IPS-18c (cell line): ENCODE results near the gene EYA2.
"Not testable (repeated sequence)": the region's sequence is repeated elsewhere in the genome, so short reads cannot be mapped to it uniquely, and the experiment has no call there.

Experiments
- H3K4me3 ChIP-seq: 2 replicates; pipeline ENCODE4 v1.7.0; 2013; ENCODE audit warnings: low read depth, mild to moderate bottlenecking, low read length, moderate library complexity; ENCODE audit not compliant: insufficient read depth
- H3K9me3 ChIP-seq: one replicate; pipeline ENCODE4 v1.6.1; 2013; ENCODE audit warnings: mild to moderate bottlenecking, low read length, moderate library complexity; ENCODE audit not compliant: control insufficient read depth, insufficient read depth

Gene EYA2

DNA sequence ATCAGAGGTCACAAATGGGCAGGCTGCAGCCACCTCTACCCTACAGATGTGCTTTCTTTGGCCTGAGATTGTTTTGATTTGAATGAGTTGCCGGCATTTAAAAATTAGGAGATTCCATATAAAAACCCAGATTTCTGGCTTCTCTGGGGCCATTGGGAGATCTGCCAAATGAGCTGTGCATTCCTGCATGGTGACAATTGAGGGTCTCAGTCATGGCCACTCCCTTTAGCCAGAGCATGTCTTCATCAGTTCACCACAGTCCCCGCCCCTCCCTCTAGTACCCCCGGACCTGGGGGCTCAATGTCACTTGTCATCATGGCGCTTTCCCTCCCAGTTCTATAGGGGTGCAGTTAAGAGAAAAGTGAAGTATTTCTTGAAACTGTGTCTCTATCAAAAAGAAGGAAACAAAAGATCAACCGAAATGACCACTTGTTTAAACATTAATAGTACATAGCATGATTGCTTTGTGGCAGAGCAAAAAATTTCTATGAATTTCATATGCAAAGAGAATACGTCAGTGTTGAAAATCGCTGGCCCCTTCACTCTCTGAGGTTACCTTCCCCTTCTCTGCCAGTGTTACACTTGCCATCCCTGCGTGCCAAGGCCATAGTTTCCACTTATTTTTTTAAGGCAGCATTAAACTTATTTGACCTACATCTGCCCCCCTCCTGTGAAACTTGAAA lies 21.1 kb downstream of the EYA2 start:
- no peaks in the 10 kb centered on the region for H3K9me3 ChIP-seq
- H3K4me3 ChIP-seq, result no peak overlapping the region

- Histone ChIP-seq H3K4me3 (no peak overlapping the region), H3K9me3 (no peaks in the 10 kb centered on the region)
Measured at GRCh38 chr20:46916258-46916603, 21.6 kb downstream of the EYA2 start.

DNA sequence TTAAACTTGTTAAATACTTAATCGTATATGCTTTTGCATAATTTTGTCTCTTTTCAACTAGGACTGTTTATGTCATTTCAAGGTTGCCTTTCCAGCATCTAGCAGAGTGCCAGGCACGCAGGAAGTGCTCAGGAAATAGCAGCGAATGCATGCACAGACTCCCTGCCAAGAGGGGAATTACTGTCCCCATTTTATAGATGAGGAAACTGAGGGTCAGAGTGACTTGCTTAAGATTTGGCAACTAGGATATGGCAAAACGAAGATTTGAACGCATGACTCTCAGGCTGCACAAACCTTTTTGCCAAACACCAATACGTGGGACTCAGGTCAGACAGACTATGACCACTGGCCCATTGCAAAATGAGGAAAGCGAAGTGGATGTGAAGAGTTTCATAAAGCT lies 22.5 kb downstream of the EYA2 start:
- no peaks in the 10 kb centered on the region for H3K9me3 ChIP-seq
- no peak overlapping the region for H3K4me3 ChIP-seq

DNA sequence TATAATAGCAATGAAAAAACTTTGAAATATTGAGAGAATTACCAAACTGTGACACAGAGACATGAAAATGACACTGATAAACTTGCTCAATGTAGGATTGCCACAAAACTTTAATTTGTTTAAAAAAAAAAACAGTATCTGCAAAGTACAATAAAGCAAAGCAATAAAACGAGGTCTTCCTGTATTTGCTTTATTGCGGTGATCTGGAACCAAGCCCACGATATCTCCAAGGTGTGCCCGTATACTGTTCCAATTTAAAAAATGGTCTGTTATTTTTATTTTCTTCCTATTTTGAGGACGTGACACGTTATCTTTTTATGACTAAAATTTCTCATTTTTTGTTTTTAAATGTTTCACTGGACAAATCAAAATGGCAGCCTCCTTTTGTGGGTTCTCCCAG lies 25.5 kb downstream of the EYA2 start:
- no peaks in the 10 kb centered on the region for H3K9me3 ChIP-seq
- H3K4me3 ChIP-seq, result no peak overlapping the region

DNA sequence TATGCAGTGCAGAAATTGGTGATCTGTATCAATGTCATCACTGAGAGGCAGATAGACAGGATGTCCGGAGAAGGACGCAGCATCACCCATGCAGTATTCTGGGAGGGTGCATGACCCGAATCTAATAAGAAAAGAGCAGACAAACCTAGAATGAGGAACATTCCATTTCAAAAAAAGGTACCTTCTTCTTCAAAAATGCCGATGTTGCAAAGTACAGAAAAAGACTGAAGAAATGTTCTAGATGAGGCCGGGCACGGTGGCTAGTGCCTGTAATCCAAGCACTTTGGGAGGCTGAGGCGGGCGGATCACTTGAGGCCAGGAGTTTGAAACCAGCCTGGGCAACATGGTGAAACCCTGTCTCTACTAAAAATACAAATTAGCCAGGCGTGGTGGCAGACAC lies 28.2 kb downstream of the EYA2 start:
- H3K4me3 ChIP-seq, H3K9me3 ChIP-seq: not testable (repeated sequence)

- no peak overlapping the region for H3K4me3 ChIP-seq
- H3K9me3 ChIP-seq, result peaks cover 3% of the 10 kb centered on the region
Measured at GRCh38 chr20:46923550-46923949, 28.9 kb downstream of the EYA2 start.

- Histone ChIP-seq H3K9me3 (peaks cover 3% of the 10 kb centered on the region), H3K4me3 (no peak overlapping the region)
Measured at GRCh38 chr20:46928580-46929132, 34.0 kb downstream of the EYA2 start.

DNA sequence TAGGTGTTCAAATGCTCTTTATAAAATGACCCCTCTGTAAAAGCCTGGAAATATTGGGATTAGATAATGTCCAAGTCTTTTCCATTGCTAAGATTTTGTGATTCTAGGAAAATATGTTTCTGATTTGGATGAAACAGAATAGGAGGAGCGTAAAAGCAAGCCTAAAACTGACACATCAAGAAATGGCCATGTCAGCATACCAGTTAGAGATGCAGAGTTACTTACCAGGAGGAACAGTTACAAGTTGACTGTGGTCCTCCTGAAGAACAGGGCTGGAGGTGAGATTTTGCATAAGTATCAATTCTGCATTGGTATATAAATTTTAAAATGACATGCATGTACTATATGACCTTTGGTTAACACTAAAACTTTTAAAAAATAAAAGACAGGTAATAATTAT lies 35.3 kb downstream of the EYA2 start:
- Histone ChIP-seq H3K9me3 (peaks cover 3% of the 10 kb centered on the region), H3K4me3 (no peak overlapping the region)

GRCh38 chr20:46930640-46931339 lies 36.1 kb downstream of the EYA2 start:
- Histone ChIP-seq H3K9me3 (peaks cover 3% of the 10 kb centered on the region), H3K4me3 (no peak overlapping the region)

GRCh38 chr20:46931699-46932098 lies 37.1 kb downstream of the EYA2 start:
- Histone ChIP-seq H3K4me3 (no peak overlapping the region), H3K9me3 (peaks cover 3% of the 10 kb centered on the region)

DNA sequence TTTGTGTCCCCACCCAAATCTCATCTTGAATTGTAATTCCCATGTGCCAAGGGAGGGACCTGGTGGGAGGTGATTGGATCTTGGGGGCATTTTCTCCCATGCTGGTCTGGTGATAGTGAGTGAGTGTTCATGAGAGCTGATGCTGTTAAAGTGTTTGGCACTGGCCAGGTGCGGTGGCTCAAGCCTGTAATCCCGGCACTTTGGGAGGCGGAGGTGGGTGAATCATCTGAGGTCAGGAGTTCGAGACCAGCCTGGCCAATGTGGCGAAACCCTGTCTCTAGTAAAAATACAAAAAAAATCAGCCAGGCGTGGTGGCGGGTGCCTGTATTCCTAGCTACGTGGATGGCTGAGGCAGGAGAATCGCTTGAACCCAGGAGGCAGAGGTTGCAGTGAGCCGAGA lies 37.8 kb downstream of the EYA2 start:
- not testable (repeated sequence) for H3K9me3 ChIP-seq, H3K4me3 ChIP-seq

DNA sequence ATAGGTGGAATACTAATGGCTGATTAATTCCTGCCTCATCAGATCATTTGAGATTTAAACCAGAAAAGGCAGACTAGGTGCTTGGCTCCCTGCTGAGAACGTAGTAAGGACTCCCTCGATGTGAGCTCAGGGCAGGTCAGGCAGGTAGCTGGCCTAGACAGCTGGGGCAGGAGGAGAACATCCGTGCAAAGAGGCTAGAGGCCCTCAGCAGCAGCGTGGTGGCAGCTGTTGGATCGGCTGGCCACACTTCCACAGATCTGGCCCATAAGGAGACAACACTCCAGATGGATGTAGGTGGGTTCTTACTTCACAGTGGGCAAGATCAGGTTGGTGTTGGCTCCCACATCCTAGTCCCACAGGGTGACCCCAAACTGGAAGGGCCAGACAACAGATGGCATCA lies 38.5 kb downstream of the EYA2 start:
- H3K9me3 ChIP-seq, result no peaks in the 10 kb centered on the region
- H3K4me3 ChIP-seq, result no peak overlapping the region

DNA sequence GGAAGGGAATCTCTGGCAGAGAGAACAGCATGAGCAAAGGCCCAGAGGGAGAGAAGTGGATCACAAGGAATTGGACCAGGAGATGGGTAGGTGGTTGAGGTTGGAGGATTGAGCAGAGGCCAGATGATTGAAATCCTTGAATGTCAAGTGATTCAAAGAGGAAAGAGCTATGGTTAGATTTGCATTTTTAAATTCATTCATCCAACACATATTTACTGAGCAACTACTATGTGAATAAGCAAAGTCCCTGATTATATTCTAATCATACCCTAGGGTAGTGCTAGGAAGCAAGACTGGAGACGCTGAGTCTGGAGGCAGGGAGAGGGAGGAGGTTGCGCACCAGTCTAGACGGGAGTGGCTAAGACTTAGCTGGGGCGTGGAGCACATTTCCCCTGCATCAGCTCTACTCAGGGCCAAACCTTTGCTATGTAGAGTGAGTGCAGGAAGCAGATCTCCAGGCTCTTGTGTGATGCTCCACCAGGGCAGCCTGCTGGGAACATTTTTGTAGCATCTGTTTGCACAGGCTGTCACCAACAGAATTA lies 40.2 kb downstream of the EYA2 start:
- H3K4me3 ChIP-seq, result no peak overlapping the region

DNA sequence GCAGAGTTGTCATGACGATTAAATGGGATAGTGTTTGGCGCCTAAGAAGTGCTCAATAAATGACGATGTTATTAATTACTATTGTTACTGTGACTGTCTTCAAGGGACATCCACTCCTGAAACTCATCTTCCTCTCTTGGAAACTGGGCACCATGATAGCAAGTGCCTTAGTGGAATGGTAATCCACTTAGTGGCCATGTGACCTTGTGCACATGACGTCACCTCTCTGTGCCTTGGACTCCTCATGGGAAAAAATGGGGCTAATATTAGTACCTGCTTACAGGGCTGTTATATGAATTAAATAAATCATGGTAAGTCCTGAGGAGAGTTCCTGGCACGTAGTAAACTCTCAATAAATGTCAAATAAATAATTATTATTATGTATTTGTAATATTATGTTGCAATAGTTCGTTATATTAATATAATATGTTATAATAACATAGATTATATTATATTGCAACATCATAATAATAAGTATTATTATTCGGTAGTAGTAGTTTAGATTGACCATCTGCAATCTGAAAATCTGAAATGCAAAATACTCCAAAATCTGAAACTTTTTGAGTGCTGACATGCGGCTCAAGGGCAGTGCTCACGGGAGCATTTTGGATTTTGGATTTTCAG lies 40.9 kb downstream of the EYA2 start:
- Histone ChIP-seq H3K9me3 (no peaks in the 10 kb centered on the region), H3K4me3 (no peak overlapping the region)

More for the DNA sequence above, 40.2 kb downstream of the EYA2 start:
- no peaks in the 10 kb centered on the region for H3K9me3 ChIP-seq

DNA sequence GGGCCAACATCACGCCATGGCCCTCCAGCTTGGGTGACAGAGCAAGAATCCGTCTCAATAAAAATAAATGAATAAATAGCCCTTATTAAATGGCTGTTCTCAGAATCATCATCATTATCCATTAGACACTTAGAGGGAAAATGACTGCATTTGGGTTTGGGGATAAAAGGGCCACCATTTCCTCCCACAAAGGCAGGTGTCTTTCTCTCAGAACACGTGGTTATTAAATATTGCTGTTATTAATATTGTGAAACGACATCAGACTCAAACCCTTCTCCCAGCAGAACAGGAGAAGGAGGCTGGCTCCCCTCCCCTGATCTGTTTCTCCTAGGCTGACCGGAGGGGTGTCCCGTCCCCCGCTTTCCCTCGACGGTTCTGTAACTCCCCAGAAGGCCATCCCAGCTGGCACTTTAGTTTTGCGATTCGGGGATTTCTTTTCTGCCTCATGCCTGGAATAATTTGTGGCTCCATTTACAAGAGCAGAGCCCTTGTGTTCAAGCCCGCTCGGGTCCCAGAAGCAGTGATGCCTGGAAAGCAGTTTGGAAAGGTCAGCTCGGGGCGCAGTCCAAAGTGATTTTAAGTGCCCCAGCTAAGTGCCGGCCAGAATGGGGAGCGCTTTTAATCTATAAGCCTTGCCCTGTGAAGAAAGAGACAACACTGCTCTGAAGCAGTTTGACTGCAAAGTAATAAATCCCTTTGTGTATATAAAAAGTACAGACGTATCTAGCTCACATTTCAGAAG lies 41.9 kb downstream of the EYA2 start:
- H3K9me3 ChIP-seq, result no peaks in the 10 kb centered on the region
- H3K4me3 ChIP-seq, result no peak overlapping the region

- H3K4me3 ChIP-seq, result no peak overlapping the region
- no peaks in the 10 kb centered on the region for H3K9me3 ChIP-seq
Measured at GRCh38 chr20:46937157-46937523, 42.5 kb downstream of the EYA2 start.

- Histone ChIP-seq H3K9me3 (no peaks in the 10 kb centered on the region), H3K4me3 (no peak overlapping the region)
Measured at GRCh38 chr20:46937533-46938226, 43.0 kb downstream of the EYA2 start.
